Thyroid gland (tissue), 4 donors: ENCODE measurements around the gene ZNF516. TPM values are rescaled to one million over a fixed set of nuclear protein-coding genes. Genes with fewer than 3 reads are reported as not detected.

Experiments used
- DNase-seq, 2 donors: peaks; one replicate each; pipeline ENCODE4 v3.0.0-alpha.2; 2019
- H3K27ac ChIP-seq, 3 donors: fragments of 200-600 bp; sonication (generic); 1 replicate in 2 of 3; 2 replicates in 1 of 3; pipeline ENCODE4 v1.5.1; 2016 to 2019; ENCODE audit warnings: mild to moderate bottlenecking in 1 of 3, moderate library complexity in 1 of 3
- H3K27me3 ChIP-seq: fragments of 200-600 bp; sonication (generic); one replicate; pipeline ENCODE4 v1.5.1; 2019
- H3K36me3 ChIP-seq, 2 donors: fragments of 200-600 bp; sonication (generic); one replicate each; pipeline ENCODE4 v1.5.1; 2016 to 2019
- H3K4me1 ChIP-seq, 2 donors: fragments of 200-600 bp; sonication (generic); one replicate each; pipeline ENCODE4 v1.5.1; 2017 to 2019
- H3K4me3 ChIP-seq, 3 donors: fragments of 200-600 bp; sonication (generic); replicated peaks in 1 of 3; 1 replicate in 2 of 3; 2 replicates in 1 of 3; pipeline ENCODE4 v1.5.1; 2016; ENCODE audit warnings: mild to moderate bottlenecking in 1 of 3
- H3K9me3 ChIP-seq: fragments of 200-600 bp; sonication (generic); one replicate; pipeline ENCODE4 v1.5.1; 2017
- CTCF ChIP-seq, 6 experiments: fragments of 200-600 bp in 3 of 6; fragments of 450-650 bp in 3 of 6; sonication (generic) in 3 of 6; IDR thresholded peaks; one replicate each; pipeline ENCODE4 v1.5.1; 2016 to 2019; ENCODE audit warnings: antibody characterized with exemption in 6 of 6, mild to moderate bottlenecking in 2 of 6, inconsistent platforms in 1 of 6, moderate library complexity in 1 of 6
- POLR2A ChIP-seq, 2 donors: fragments of 450-650 bp; IDR thresholded peaks; one replicate each; pipeline ENCODE4 v1.6.1; 2017; ENCODE audit warnings: antibody characterized with exemption in 2 of 2, mild to moderate bottlenecking in 2 of 2, moderate library complexity in 1 of 2
- WGBS, 2 donors: methylation state at CpG; one replicate each; pipeline ENCODE4 v1.1.5; 2017; 5-methylcytosine and 5-hydroxymethylcytosine counted together
- intact Hi-C: fragments of 100-400 bp; cut with DNase I; formaldehyde crosslinking; loops from one replicate; pipeline ENCODE4 v1.15.1; 2023
- total RNA-seq, 4 donors: library from RNA; depleted of rRNA; stranded (reverse); fragments of >200 nt; gene quantifications; one replicate each; pipeline ENCODE4 v1.2.3, GENCODE V29; 2016

Gene ZNF516
- total RNA-seq, 4 donors from 2014 or later, result 25.4 to 44.8 (median 28.6) TPM

GRCh38 chr18:76391038-76391437 is 104.0 kb downstream of the ZNF516 start:
- H3K27ac ChIP-seq, result peak overlapping the region in 1 of 3 donors; percentile 55
- intact Hi-C loops, result no loop called here
- peaks cover 35 to 41% of the 10 kb centered on the region in 2 donors for H3K4me1 ChIP-seq
- H3K4me3 ChIP-seq, result no peak overlapping the region
- H3K9me3 ChIP-seq, result no peaks in the 10 kb centered on the region
- DNase-seq, result no peak
- no peaks in the 10 kb centered on the region for H3K36me3 ChIP-seq
- 89 to 91% methylated on average over 9 of the region's 9 CpGs for WGBS, 2 donors
- H3K27me3 ChIP-seq, result no peaks in the 10 kb centered on the region
- no peak for TF ChIP-seq POLR2A (IDR thresholded peaks at IDR 0.05)
- no peak for TF ChIP-seq CTCF (IDR thresholded peaks at IDR 0.05)

GRCh38 chr18:76390452-76391035 is 104.5 kb downstream of the ZNF516 start:
- WGBS, 2 donors, result 54 to 75% methylated on average over 16 to 17 of the region's 17 CpGs
- DNase-seq, result peak; percentile 43 to 47
- no peaks in the 10 kb centered on the region for H3K27me3 ChIP-seq
- H3K4me3 ChIP-seq, result no peak overlapping the region
- no peak for TF ChIP-seq CTCF (IDR thresholded peaks at IDR 0.05)
- no peak for TF ChIP-seq POLR2A (IDR thresholded peaks at IDR 0.05)
- no peaks in the 10 kb centered on the region for H3K9me3 ChIP-seq
- H3K27ac ChIP-seq, result peak overlapping the region in 1 of 3 donors; percentile 55
- no peaks in the 10 kb centered on the region for H3K36me3 ChIP-seq
- H3K4me1 ChIP-seq, result peaks cover 35 to 38% of the 10 kb centered on the region in 2 donors
- intact Hi-C loops, result no loop called here

GRCh38 chr18:76389716-76390115 is 105.3 kb downstream of the ZNF516 start:
- Histone ChIP-seq H3K4me1 (peaks cover 28 to 30% of the 10 kb centered on the region in 2 donors), H3K27ac (peak overlapping the region in 1 of 3 donors; percentile 55), H3K27me3 (no peaks in the 10 kb centered on the region), H3K9me3 (no peaks in the 10 kb centered on the region), H3K36me3 (no peaks in the 10 kb centered on the region), H3K4me3 (no peak overlapping the region)
- no peak for DNase-seq
- intact Hi-C loops, result no loop called here
- TF ChIP-seq CTCF (IDR thresholded peaks at IDR 0.05) (no peak), POLR2A (IDR thresholded peaks at IDR 0.05) (no peak)
- WGBS, 2 donors, result 76 to 81% methylated on average over 11 of the region's 11 CpGs

GRCh38 chr18:76388891-76389423 is 106.1 kb downstream of the ZNF516 start:
- no peak for TF ChIP-seq POLR2A (IDR thresholded peaks at IDR 0.05)
- TF ChIP-seq CTCF (IDR thresholded peaks at IDR 0.05), result no peak
- H3K27me3 ChIP-seq, result no peaks in the 10 kb centered on the region
- DNase-seq, result peak in 1 of 2 donors; percentile 49
- H3K27ac ChIP-seq, result peak overlapping the region in 2 of 3 donors; percentile 17 to 55
- H3K36me3 ChIP-seq, result no peaks in the 10 kb centered on the region
- H3K9me3 ChIP-seq, result no peaks in the 10 kb centered on the region
- 78 to 82% methylated on average over 9 of the region's 9 CpGs for WGBS, 2 donors
- H3K4me3 ChIP-seq, result no peak overlapping the region
- peaks cover 27 to 30% of the 10 kb centered on the region in 2 donors for H3K4me1 ChIP-seq
- intact Hi-C loops, result no loop called here

- Histone ChIP-seq H3K27ac (peak overlapping the region in 1 of 3 donors; percentile 17), H3K27me3 (no peaks in the 10 kb centered on the region), H3K36me3 (no peaks in the 10 kb centered on the region), H3K4me3 (no peak overlapping the region), H3K9me3 (no peaks in the 10 kb centered on the region), H3K4me1 (peaks cover 27 to 30% of the 10 kb centered on the region in 2 donors)
- DNase-seq, result no peak
- 98% methylated on average over 5 to 7 of the region's 7 CpGs for WGBS, 2 donors
- TF ChIP-seq POLR2A (IDR thresholded peaks at IDR 0.05), result no peak
- no peak for TF ChIP-seq CTCF (IDR thresholded peaks at IDR 0.05)
- intact Hi-C loops, result no loop called here
Observed at GRCh38 chr18:76388261-76388660, 106.8 kb downstream of the ZNF516 start.
